Body of pancreas (tissue), 4 donors: Measurements from ENCODE around the gene SUN2.

Experiments used
- POLR2A ChIP-seq, 3 donors: fragments of 450-650 bp; IDR thresholded peaks; one replicate each; pipeline ENCODE4 v1.6.1; 2016; ENCODE audit warnings: antibody characterized with exemption in 3 of 3, mild to moderate bottlenecking in 2 of 3
- TF ChIP-seq, protein P1 (sequence below), 7 experiments: fragments of 450-650 bp in 4 of 7; fragments of 200-600 bp in 3 of 7; sonication (generic) in 3 of 7; IDR thresholded peaks; one replicate each; pipeline ENCODE4 v1.5.1; 2016 to 2019; ENCODE audit warnings: antibody characterized with exemption in 7 of 7

DNA sequence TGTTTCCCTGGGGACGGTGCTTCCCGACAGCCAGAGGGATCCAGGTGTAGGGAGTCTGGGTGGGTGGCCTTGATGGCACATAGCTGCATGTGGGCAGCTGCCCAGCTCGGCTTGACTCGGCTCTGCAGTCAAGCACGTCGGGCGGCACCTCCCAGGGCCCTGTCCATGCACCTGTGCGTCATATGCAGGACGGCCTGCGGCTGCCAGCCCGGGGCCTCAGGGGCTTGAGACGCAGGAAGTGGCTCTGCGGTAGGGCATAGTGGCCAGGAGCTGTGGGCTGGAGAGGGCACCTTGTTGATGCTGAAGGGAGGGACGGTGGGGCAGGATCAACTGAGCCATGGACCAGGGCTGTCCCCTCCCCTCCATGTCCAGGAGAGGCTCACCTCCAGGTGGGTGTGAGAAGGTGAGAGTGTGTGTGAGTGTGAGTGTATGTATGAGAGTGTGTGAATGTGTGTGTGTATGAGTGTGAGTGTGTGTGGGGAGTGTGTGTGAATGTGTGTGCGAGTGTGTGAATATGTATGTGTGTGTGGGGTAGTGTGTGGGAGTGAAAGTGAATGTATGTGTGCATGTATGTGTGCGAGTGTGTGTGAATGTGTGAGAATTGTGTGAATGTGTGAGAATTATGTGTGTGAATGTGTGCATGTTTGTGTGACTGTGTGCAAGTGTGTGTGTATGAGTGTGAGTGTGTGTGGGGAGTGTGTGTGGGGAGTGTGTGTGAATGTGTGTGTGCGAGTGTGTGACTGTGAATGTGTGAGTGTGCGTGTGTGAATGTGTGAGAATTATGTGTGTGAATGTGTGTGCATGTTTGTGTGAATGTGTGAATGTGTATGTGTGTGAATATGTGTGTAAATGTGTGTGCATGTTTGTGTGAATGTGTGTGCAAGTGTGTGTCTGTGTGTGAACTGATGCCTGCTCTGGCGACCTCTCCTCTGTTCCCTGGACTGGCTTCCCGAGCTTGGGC is 5.7 kb upstream of the SUN2 start:
- TF ChIP-seq, protein P1, sequence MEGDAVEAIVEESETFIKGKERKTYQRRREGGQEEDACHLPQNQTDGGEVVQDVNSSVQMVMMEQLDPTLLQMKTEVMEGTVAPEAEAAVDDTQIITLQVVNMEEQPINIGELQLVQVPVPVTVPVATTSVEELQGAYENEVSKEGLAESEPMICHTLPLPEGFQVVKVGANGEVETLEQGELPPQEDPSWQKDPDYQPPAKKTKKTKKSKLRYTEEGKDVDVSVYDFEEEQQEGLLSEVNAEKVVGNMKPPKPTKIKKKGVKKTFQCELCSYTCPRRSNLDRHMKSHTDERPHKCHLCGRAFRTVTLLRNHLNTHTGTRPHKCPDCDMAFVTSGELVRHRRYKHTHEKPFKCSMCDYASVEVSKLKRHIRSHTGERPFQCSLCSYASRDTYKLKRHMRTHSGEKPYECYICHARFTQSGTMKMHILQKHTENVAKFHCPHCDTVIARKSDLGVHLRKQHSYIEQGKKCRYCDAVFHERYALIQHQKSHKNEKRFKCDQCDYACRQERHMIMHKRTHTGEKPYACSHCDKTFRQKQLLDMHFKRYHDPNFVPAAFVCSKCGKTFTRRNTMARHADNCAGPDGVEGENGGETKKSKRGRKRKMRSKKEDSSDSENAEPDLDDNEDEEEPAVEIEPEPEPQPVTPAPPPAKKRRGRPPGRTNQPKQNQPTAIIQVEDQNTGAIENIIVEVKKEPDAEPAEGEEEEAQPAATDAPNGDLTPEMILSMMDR (IDR thresholded peaks at IDR 0.05), result no peak
- TF ChIP-seq POLR2A (IDR thresholded peaks at IDR 0.05), result no peak
